ENCODE data around the gene AQP3.
"Not testable (repeated sequence)": the region's sequence is repeated elsewhere in the genome, so short reads cannot be mapped to it uniquely, and the experiment has no call there.

DNA sequence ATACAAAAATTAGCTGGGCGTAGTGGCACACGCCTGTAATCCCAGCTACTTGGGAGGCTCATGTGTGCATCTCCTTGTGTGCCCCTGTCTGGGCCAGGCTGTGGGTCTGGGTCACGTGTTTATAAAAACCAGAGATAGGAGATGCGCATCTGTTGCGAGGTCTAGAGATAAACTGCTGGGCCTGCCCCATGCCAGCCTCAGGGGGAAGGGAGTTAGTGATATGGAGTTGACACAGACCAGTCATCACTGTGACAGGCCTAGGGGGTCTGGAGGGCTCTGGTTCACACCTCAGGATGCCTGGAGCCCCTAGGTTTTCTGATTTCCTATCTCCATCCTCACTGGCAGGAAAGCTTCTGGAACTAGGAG, 7.3 kb upstream of the AQP3 start:
- TF ChIP-seq, protein P1, sequence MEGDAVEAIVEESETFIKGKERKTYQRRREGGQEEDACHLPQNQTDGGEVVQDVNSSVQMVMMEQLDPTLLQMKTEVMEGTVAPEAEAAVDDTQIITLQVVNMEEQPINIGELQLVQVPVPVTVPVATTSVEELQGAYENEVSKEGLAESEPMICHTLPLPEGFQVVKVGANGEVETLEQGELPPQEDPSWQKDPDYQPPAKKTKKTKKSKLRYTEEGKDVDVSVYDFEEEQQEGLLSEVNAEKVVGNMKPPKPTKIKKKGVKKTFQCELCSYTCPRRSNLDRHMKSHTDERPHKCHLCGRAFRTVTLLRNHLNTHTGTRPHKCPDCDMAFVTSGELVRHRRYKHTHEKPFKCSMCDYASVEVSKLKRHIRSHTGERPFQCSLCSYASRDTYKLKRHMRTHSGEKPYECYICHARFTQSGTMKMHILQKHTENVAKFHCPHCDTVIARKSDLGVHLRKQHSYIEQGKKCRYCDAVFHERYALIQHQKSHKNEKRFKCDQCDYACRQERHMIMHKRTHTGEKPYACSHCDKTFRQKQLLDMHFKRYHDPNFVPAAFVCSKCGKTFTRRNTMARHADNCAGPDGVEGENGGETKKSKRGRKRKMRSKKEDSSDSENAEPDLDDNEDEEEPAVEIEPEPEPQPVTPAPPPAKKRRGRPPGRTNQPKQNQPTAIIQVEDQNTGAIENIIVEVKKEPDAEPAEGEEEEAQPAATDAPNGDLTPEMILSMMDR (IDR thresholded peaks at IDR 0.05), result not testable (repeated sequence)
- not testable (repeated sequence) for TF ChIP-seq POLR2AphosphoS5 (IDR thresholded peaks at IDR 0.05); EP300 (IDR thresholded peaks at IDR 0.05); POLR2A (IDR thresholded peaks at IDR 0.05; ENCODE audit: low read depth)

All from esophagus muscularis mucosa (tissue), 4 donors.